IPS DF 6.9 (cell line): Measurements from ENCODE around the gene MDH1.
"Not testable (repeated sequence)": the region's sequence is repeated elsewhere in the genome, so short reads cannot be mapped to it uniquely, and the experiment has no call there.

Experiments used
- DNase-seq: peaks from one replicate; pipeline ENCODE4 v3.0.0-alpha.2; 2013; ENCODE audit warnings: low read depth, low spot score
- H3K27ac ChIP-seq: one replicate; pipeline ENCODE4 v1.5.1; 2013; ENCODE audit warnings: low read length, control low read depth
- H3K27me3 ChIP-seq: 2 replicates; pipeline ENCODE4 v1.6.1; 2013; ENCODE audit warnings: mild to moderate bottlenecking, low read length; ENCODE audit not compliant: control insufficient read depth, insufficient read depth
- H3K36me3 ChIP-seq: 2 replicates; pipeline ENCODE4 v1.6.1; 2013; ENCODE audit warnings: low read length; ENCODE audit not compliant: control insufficient read depth, insufficient read depth
- H3K4me1 ChIP-seq: 2 replicates; pipeline ENCODE4 v1.6.1; 2013; ENCODE audit warnings: low read length; ENCODE audit not compliant: control insufficient read depth, insufficient read depth
- H3K4me3 ChIP-seq: 2 replicates; pipeline ENCODE4 v1.5.1; 2013; ENCODE audit warnings: mild to moderate bottlenecking, low read length
- H3K9me3 ChIP-seq: 2 replicates; pipeline ENCODE4 v1.6.1; 2013; ENCODE audit warnings: low read length, inconsistent platforms; ENCODE audit not compliant: control insufficient read depth, insufficient read depth
- WGBS: extraction: QIAGEN DNeasy Blood & Tissue Kit; methylation state at CpG from one replicate; pipeline ENCODE4 v1.1.7; 2013; ENCODE audit warnings: mixed read lengths, missing lambda C conversion rate; ENCODE audit not compliant: insufficient read length, insufficient coverage; 5-methylcytosine and 5-hydroxymethylcytosine counted together

MDH1 gene

GRCh38 chr2:63610525-63610924 is 21.8 kb downstream of the MDH1 start:
- Histone ChIP-seq H3K36me3 (peaks cover 12% of the 10 kb centered on the region; the same call in 1 of the 2 replicates), H3K27ac (no peak overlapping the region), H3K27me3 (no peaks in the 10 kb centered on the region), H3K4me1 (peaks cover 6% of the 10 kb centered on the region; the same call in 1 of the 2 replicates), H3K9me3 (no peaks in the 10 kb centered on the region), H3K4me3 (no peak overlapping the region)
- no peak for DNase-seq
- no CpG with 5 or more reads among the region's 4 CpGs for WGBS

GRCh38 chr2:63613391-63613901 is 24.7 kb downstream of the MDH1 start:
- peaks cover 6% of the 10 kb centered on the region; the same call in 1 of the 2 replicates for H3K4me1 ChIP-seq
- no peaks in the 10 kb centered on the region for H3K36me3 ChIP-seq
- H3K4me3 ChIP-seq: no peak overlapping the region
- no CpG with 5 or more reads among the region's 2 CpGs for WGBS
- H3K27me3 ChIP-seq: no peaks in the 10 kb centered on the region
- no peaks in the 10 kb centered on the region for H3K9me3 ChIP-seq
- H3K27ac ChIP-seq: peak overlapping the region; percentile 96
- DNase-seq: no peak

GRCh38 chr2:63614448-63614968 is 25.7 kb downstream of the MDH1 start:
- Histone ChIP-seq H3K36me3 (no peaks in the 10 kb centered on the region), H3K9me3 (no peaks in the 10 kb centered on the region), H3K27me3 (no peaks in the 10 kb centered on the region), H3K27ac (peak overlapping the region; percentile 95), H3K4me1 (peaks cover 6% of the 10 kb centered on the region; the same call in 1 of the 2 replicates), H3K4me3 (no peak overlapping the region; the same call in 1 of the 2 replicates)
- DNase-seq: peak; percentile 66
- WGBS: no CpG with 5 or more reads among the region's 2 CpGs

DNA sequence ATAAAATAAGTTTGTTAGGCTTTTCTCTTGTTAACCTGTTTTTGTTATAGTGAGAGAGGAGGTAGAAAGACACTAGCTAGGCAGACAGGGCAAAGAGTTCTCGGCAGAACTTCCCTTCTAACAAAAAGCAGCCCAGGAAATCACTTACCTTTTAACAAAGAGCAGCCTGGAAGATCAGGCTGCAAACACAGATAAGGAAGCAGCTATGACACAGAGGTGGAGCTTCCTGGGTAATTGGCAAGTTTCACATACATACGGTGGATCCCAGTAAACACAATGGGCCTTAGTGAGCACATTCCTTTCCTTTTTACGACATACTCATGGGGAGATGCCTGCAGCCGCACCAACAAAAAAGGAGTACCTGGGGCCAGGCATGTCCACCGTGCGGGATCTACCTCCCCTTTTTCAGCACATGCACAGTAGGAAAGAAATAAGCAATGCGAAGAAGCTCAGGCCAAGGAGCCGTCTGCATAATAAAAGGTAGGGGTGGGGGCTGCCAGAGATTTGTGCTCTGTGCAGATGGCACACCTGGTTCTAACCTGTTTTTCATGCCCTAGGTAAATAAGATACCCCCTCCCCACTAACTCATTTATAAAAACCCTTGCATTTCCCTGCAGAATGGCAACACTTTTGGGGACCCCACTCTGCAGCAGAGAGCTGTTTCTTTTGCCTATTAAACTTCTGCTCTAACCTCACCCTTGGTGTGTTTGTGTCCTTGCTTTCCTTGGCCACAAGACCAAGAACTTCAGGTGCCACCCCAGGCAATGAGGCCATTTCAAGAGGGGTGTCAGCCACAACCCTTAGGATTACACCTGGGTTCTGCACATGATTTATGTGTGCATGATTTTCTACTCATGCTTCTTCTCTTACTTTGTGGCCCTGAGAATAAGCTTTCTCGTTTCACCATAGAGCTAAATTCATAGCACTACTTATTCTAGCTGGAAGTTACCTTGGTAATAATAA is 26.5 kb downstream of the MDH1 start:
- no peaks in the 10 kb centered on the region; the same call in 1 of the 2 replicates for H3K9me3 ChIP-seq
- no peaks in the 10 kb centered on the region for H3K36me3 ChIP-seq
- H3K4me1 ChIP-seq: peaks cover 6% of the 10 kb centered on the region; the same call in 1 of the 2 replicates
- no CpG with 5 or more reads among the region's 9 CpGs for WGBS
- H3K27me3 ChIP-seq: no peaks in the 10 kb centered on the region
- no peak for DNase-seq
- peak overlapping the region; percentile 95 for H3K27ac ChIP-seq
- peak overlapping the region; percentile 0; the same call in 1 of the 2 replicates for H3K4me3 ChIP-seq

- Histone ChIP-seq H3K27ac (no peak overlapping the region), H3K4me1 (peaks cover 6% of the 10 kb centered on the region; the same call in 1 of the 2 replicates), H3K27me3 (no peaks in the 10 kb centered on the region), H3K4me3 (no peak overlapping the region), H3K9me3 (no peaks in the 10 kb centered on the region; the same call in 1 of the 2 replicates), H3K36me3 (no peaks in the 10 kb centered on the region)
- DNase-seq: no peak
- no CpG with 5 or more reads among the region's 1 CpG for whole genome bisulfite sequencing
These were observed 28.6 kb downstream of the MDH1 start for GRCh38 chr2:63617366-63617765.

GRCh38 chr2:63619328-63619727 is 30.6 kb downstream of the MDH1 start:
- no peaks in the 10 kb centered on the region for H3K36me3 ChIP-seq
- no peaks in the 10 kb centered on the region; the same call in 1 of the 2 replicates for H3K4me1 ChIP-seq
- H3K4me3 ChIP-seq: no peak overlapping the region
- no peak for DNase-seq
- no CpG with 5 or more reads among the region's 2 CpGs for WGBS
- no peaks in the 10 kb centered on the region for H3K27me3 ChIP-seq
- H3K9me3 ChIP-seq: no peaks in the 10 kb centered on the region; the same call in 1 of the 2 replicates
- no peak overlapping the region for H3K27ac ChIP-seq

DNA sequence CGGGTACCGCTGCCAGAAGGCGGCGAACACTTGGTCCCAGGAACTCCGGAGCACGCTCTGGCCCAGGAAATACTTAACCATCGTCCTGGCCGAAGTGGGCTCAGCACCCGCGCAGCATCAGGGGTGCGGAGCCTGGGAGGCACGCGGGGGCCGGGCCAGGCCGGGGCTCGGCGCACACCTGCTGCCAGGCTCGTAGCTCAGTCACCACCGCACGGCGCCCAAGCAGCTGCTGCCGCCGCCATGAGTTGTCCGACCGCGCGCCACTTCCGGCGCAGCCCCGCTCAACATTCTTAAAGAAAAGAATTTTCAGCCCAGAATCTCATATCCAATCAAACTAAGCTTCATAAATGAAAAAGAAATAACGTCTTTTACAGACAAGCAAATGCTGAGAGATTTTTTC is 34.0 kb downstream of the MDH1 start:
- no peaks in the 10 kb centered on the region for H3K36me3 ChIP-seq
- no peak for DNase-seq
- H3K4me1 ChIP-seq: no peaks in the 10 kb centered on the region; the same call in 1 of the 2 replicates
- no peak overlapping the region for H3K27ac ChIP-seq
- H3K4me3 ChIP-seq: no peak overlapping the region
- WGBS: no CpG with 5 or more reads among the region's 31 CpGs
- H3K9me3 ChIP-seq: no peaks in the 10 kb centered on the region; the same call in 1 of the 2 replicates
- no peaks in the 10 kb centered on the region for H3K27me3 ChIP-seq

- DNase-seq, H3K9me3 ChIP-seq, H3K27ac ChIP-seq, H3K27me3 ChIP-seq, H3K4me1 ChIP-seq, H3K4me3 ChIP-seq, H3K36me3 ChIP-seq: not testable (repeated sequence)
- no CpG with 5 or more reads among the region's 2 CpGs for WGBS
These were observed 35.0 kb downstream of the MDH1 start for GRCh38 chr2:63623763-63624162.

- H3K4me1 ChIP-seq: no peaks in the 10 kb centered on the region; the same call in 1 of the 2 replicates
- no CpG with 5 or more reads among the region's 15 CpGs for WGBS
- H3K36me3 ChIP-seq: no peaks in the 10 kb centered on the region
- H3K4me3 ChIP-seq: no peak overlapping the region
- H3K9me3 ChIP-seq: no peaks in the 10 kb centered on the region
- no peak overlapping the region for H3K27ac ChIP-seq
- H3K27me3 ChIP-seq: no peaks in the 10 kb centered on the region
- no peak for DNase-seq
These were observed 39.1 kb downstream of the MDH1 start for GRCh38 chr2:63627866-63628265.

DNA sequence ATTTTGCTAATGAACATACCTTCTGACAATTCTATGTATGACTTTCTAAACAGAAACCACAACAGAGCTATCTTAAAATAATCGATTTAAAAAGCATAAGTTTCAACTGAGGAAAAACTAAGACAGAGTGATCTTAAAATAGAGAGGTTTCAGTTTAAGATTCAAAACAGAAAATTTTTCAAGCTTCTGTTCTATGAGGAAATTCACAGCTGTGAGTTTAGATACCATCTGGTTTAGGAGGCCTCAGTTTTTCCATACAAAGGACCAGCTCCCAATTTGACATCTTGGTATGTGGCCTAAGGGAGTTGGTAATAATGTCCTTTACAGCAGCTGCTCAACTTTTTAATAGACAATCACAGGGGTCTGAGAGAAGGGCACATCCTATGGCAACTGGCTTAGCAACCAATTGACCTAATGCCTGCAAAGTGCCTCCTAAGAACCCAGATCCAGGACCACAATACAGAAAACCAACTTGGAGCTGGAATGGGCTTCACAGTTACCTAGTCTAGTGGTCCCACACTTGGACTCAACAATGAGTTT is 39.7 kb downstream of the MDH1 start:
- no peak for DNase-seq
- H3K4me3 ChIP-seq: no peak overlapping the region
- WGBS: no CpG with 5 or more reads among the region's 1 CpG
- no peak overlapping the region for H3K27ac ChIP-seq
- H3K9me3 ChIP-seq: no peaks in the 10 kb centered on the region
- no peaks in the 10 kb centered on the region for H3K36me3 ChIP-seq
- H3K4me1 ChIP-seq: no peaks in the 10 kb centered on the region; the same call in 1 of the 2 replicates
- H3K27me3 ChIP-seq: no peaks in the 10 kb centered on the region
